ENCODE results near the gene TCTN1. TPM values are rescaled to one million over a fixed set of nuclear protein-coding genes. Genes with fewer than 3 reads are reported as not detected.

Gene TCTN1
- total RNA-seq, 4 donors from 2014 or later = 22.7 to 30.4 (median 25.6) TPM

DNA sequence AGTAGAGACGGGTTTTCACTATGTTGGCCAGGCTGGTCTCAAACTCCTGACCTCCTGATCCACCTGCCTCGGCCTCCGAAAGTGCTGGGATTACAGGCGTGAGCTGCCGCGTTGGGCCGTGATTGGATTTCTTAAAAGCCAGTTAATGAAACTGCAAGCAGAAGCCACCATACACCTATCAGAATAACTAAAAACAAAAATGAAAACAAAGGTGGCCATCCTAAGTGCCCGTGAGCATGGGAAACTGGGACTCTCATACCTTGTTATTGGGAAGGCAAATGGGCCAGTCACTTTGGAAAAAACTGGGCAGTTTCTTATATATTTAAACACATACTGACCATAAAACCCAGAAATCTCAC lies 7.7 kb upstream of the TCTN1 start:
- ATAC-seq (ENCODE audit: low FRiP score) (no peak), DNase-seq (ENCODE audit: low spot score) (no peak)
- TF ChIP-seq CTCF (IDR thresholded peaks at IDR 0.05) = no peak

DNA sequence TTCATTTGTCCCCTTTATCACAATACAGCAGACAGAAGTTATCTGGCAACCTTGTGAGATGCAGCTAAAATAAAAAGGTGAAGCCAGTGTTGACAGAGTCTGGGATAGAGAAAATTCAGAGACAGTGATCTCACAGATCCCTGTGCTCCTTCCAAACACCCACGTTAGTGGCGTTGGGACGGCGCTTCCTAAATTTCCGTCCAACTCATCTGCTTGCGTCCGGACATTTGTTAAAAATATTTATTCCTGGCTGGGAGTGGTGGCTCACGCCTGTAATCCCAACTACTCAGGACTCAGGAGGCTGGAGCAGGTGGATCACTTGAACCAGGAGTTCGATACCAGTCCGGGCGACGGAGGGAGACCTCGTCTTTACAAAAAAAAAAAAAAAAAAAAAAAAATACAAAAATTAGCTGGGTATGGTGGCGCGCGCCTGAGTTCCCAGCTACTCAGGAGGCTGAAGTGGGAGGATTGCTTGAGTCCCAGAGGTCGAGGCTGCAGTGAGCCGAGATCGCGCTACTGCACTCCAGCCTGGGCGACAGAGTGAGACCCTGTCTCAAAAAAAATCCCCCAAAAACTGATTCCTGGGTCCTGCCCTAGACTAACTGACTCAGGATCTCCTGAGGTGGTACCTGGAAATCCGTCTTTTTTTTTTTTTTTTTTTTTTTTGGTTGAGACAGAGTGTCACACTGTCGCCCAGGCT lies 708 bp upstream of the TCTN1 start:
- TF ChIP-seq CTCF (IDR thresholded peaks at IDR 0.05) = no peak
- ATAC-seq (ENCODE audit: low FRiP score) = no peak
- no peak for DNase-seq (ENCODE audit: low spot score)

- no peak for TF ChIP-seq CTCF (IDR thresholded peaks at IDR 0.05)
- ATAC-seq (ENCODE audit: low FRiP score) (no peak), DNase-seq (ENCODE audit: low spot score) (no peak)
Observed at GRCh38 chr12:110615171-110615570, 1.2 kb downstream of the TCTN1 start.

DNA sequence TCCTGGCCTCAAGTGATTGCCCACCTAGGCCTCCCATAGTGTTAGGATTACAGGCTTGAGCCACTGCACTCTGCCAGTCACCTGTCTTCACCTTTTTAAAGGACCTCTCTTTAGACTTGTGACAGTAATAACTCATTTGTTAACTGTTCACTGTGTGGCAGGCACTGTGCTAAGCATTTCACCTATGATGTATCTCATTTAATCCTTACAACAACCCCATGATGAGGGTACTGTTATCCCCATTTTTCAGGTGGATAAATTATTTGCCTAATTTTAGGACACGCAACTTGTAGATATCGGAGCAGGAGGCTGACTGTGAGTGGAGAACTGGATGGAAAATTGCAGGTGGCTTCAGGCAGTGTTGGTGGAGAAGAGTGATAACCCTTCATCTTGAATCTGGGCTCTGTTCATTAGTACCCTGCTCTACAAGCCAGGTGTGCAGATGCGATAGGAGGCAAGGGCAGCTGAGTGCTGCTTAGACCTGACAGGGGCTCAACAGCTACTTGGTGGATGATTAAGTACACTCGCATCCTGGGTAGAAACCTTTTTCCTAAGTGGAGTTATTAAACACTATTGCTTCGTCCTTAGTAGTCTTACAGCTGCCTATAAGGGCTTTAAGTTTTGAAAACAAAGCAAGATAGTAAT lies 2.7 kb downstream of the TCTN1 start:
- no peak for DNase-seq (ENCODE audit: low spot score)
- TF ChIP-seq CTCF (IDR thresholded peaks at IDR 0.05) = no peak
- ATAC-seq (ENCODE audit: low FRiP score) = no peak

- TF ChIP-seq CTCF (IDR thresholded peaks at IDR 0.05) = no peak
- no peak for ATAC-seq (ENCODE audit: low FRiP score)
- DNase-seq (ENCODE audit: low spot score) = no peak
Observed at GRCh38 chr12:110619534-110619953, 5.6 kb downstream of the TCTN1 start.

- no peak for DNase-seq (ENCODE audit: low spot score)
- no peak for ATAC-seq (ENCODE audit: low FRiP score)
- no peak for TF ChIP-seq CTCF (IDR thresholded peaks at IDR 0.05)
Observed at GRCh38 chr12:110622582-110622981, 8.7 kb downstream of the TCTN1 start.

All from omental fat pad (tissue), 4 donors.